HCT116 (cell line): ENCODE results near the gene FOXN1. TPM values are rescaled to one million over a fixed set of nuclear protein-coding genes. Genes with fewer than 3 reads are reported as not detected.

Experiments used
- ATAC-seq: fragments of 200-7000 bp; cut with Tn5 transposase; 2 replicates; pipeline ENCODE4 v1.9.1; 2020; ENCODE audit warnings: mild to moderate bottlenecking, moderate library complexity
- BruUV-seq: library from RNA; stranded (reverse); fragments of 400-500 nt; replicated peaks from 2 replicates; lab custom pipeline; 2021; lab: Mats Ljungman, UMichigan
- CTCF ChIA-PET: fragments of 300-600 bp; sonication (Branson Sonifier 250); formaldehyde crosslinking; loops from one replicate; lab custom pipeline; 2021; ENCODE audit warnings: antibody characterized with exemption; lab: Charles Lee
- POLR2A ChIA-PET: fragments of 300-600, 350-600 bp; sonication (Branson Sonifier 250); formaldehyde crosslinking; loops from one replicate; lab custom pipeline; 2021; ENCODE audit warnings: antibody characterized with exemption; lab: Charles Lee
- RAD21 ChIA-PET, 2 experiments: fragments of 300-600 bp; sonication (Branson Sonifier 250); formaldehyde crosslinking; loops; one replicate each; lab custom pipeline; 2023; ENCODE audit warnings: low total read pairs in 2 of 2; ENCODE audit not compliant: uncharacterized antibody in 2 of 2, unreplicated experiment in 2 of 2, low non-redundant PET in 1 of 2; lab: Charles Lee
- DNase-seq: peaks from one replicate; pipeline ENCODE4 v3.0.0-alpha.2; 2010; ENCODE audit warnings: low read depth, low spot score
- H2AFZ ChIP-seq: fragments of 200-600 bp; shearing (Covaris generic), sonication (generic); 2 replicates; pipeline ENCODE4 v1.6.1; 2017; ENCODE audit warnings: low read depth, mixed run types, mixed read lengths, antibody characterized with exemption, low read length; ENCODE audit not compliant: poor library complexity, severe bottlenecking
- H3K27ac ChIP-seq: 2 replicates; pipeline ENCODE4 v1.5.1; 2012; ENCODE audit warnings: low read depth, low read length
- H3K27me3 ChIP-seq: fragments of 200-600 bp; sonication (generic); 2 replicates; pipeline ENCODE4 v1.6.1; 2016; ENCODE audit warnings: mixed run types, low read length, mixed read lengths; ENCODE audit not compliant: insufficient read depth
- H3K36me3 ChIP-seq, 2 experiments: fragments of 200-500 bp in 1 of 2; fragments of 200-600 bp in 1 of 2; sonication (Bioruptor generic) in 1 of 2; sonication (generic) in 1 of 2; 2 replicates each; pipeline versions ENCODE4 v1.5.1 to v1.6.1; 2014 to 2016; ENCODE audit warnings: low read length in 2 of 2, inconsistent platforms in 1 of 2, mixed read lengths in 1 of 2, mixed run types in 1 of 2; ENCODE audit not compliant: insufficient read depth in 2 of 2, control insufficient read depth in 1 of 2
- H3K4me1 ChIP-seq, 2 experiments: fragments of 200-600 bp in 1 of 2; sonication (generic) in 1 of 2; 2 replicates each; pipeline versions ENCODE4 v1.5.1 to v1.6.1; 2012 to 2017; ENCODE audit warnings: low read length in 2 of 2, inconsistent platforms in 1 of 2, mild to moderate bottlenecking in 1 of 2, mixed read lengths in 1 of 2, mixed run types in 1 of 2, moderate library complexity in 1 of 2; ENCODE audit not compliant: insufficient read depth in 2 of 2, control insufficient read depth in 1 of 2
- H3K4me2 ChIP-seq: fragments of 200-600 bp; sonication (generic); 2 replicates; pipeline ENCODE4 v1.6.1; 2017; ENCODE audit warnings: mixed run types, low read length, mixed read lengths
- H3K4me3 ChIP-seq, 2 experiments: fragments of 200-600 bp in 1 of 2; sonication (generic) in 1 of 2; replicated peaks in 1 of 2; 2 replicates each; pipeline ENCODE4 v1.5.1; 2011 to 2016; ENCODE audit warnings: low read length in 2 of 2, control low read depth in 1 of 2, low read depth in 1 of 2, mild to moderate bottlenecking in 1 of 2, mixed read lengths in 1 of 2, mixed run types in 1 of 2
- H3K79me2 ChIP-seq: fragments of 200-600 bp; sonication (generic); 2 replicates; pipeline ENCODE4 v1.6.1; 2017; ENCODE audit warnings: mild to moderate bottlenecking, mixed run types, low read length, moderate library complexity, mixed read lengths; ENCODE audit not compliant: insufficient read depth
- H3K9ac ChIP-seq: fragments of 200-600 bp; sonication (generic); 2 replicates; pipeline ENCODE4 v1.6.1; 2016; ENCODE audit warnings: low read length, mixed read lengths
- H3K9me2 ChIP-seq: fragments of 200-600 bp; sonication (generic), shearing (Covaris generic); 2 replicates; pipeline ENCODE4 v1.6.1; 2017; ENCODE audit warnings: mixed run types, mild to moderate bottlenecking, moderate library complexity; ENCODE audit not compliant: insufficient read depth
- H3K9me3 ChIP-seq, 2 experiments: fragments of 200-500 bp in 1 of 2; fragments of 200-600 bp in 1 of 2; sonication (Bioruptor generic) in 1 of 2; sonication (generic) in 1 of 2; 2 replicates each; pipeline ENCODE4 v1.6.1; 2014 to 2017; ENCODE audit warnings: low read length in 2 of 2, mixed read lengths in 2 of 2, inconsistent platforms in 1 of 2, low read depth in 1 of 2, mild to moderate bottlenecking in 1 of 2, mixed run types in 1 of 2, moderate library complexity in 1 of 2; ENCODE audit not compliant: control insufficient read depth in 1 of 2, insufficient read depth in 1 of 2
- H4K20me1 ChIP-seq: fragments of 200-600 bp; sonication (generic), shearing (Covaris generic); 2 replicates; pipeline ENCODE4 v1.6.1; 2017; ENCODE audit warnings: mixed run types, mild to moderate bottlenecking, moderate library complexity; ENCODE audit not compliant: insufficient read depth
- CBX3 ChIP-seq: IDR thresholded peaks from 2 replicates; pipeline ENCODE4 v1.6.1; 2012; ENCODE audit warnings: low read depth
- CEBPB ChIP-seq: IDR thresholded peaks from 2 replicates; pipeline ENCODE4 v1.6.1; 2012; ENCODE audit warnings: low read depth
- EGR1 ChIP-seq: IDR thresholded peaks from 2 replicates; pipeline ENCODE4 v1.6.1; 2012; ENCODE audit warnings: low read depth
- ELF1 ChIP-seq: IDR thresholded peaks from 2 replicates; pipeline ENCODE4 v1.6.1; 2012; ENCODE audit warnings: low read depth, borderline replicate concordance
- EZH2 ChIP-seq: fragments of 200-600 bp; sonication (generic); IDR thresholded peaks from 2 replicates; pipeline ENCODE4 v1.6.1; 2017; ENCODE audit warnings: antibody characterized with exemption, mixed run types
- FOSL1 ChIP-seq: IDR thresholded peaks from 2 replicates; pipeline ENCODE4 v1.6.1; 2012; ENCODE audit warnings: low read depth
- JUND ChIP-seq: IDR thresholded peaks from 2 replicates; pipeline ENCODE4 v1.6.1; 2012
- POLR2A ChIP-seq: IDR thresholded peaks from 2 replicates; pipeline ENCODE4 v1.7.0; 2011; ENCODE audit warnings: borderline replicate concordance; ENCODE audit not compliant: insufficient read depth, insufficient read length; ENCODE audit errors: extremely low read depth
- POLR2AphosphoS5 ChIP-seq: IDR thresholded peaks from 2 replicates; pipeline ENCODE4 v1.6.1; 2011; ENCODE audit warnings: mild to moderate bottlenecking, low read depth, low read length, moderate library complexity
- SRF ChIP-seq: IDR thresholded peaks from 2 replicates; pipeline ENCODE4 v1.6.1; 2012; ENCODE audit warnings: low read depth
- YY1 ChIP-seq: IDR thresholded peaks from 2 replicates; pipeline ENCODE4 v1.6.1; 2011; ENCODE audit warnings: low read length, low read depth, moderate library complexity, mild to moderate bottlenecking; ENCODE audit not compliant: insufficient replicate concordance; ENCODE audit errors: extremely low read depth
- ZNF274 ChIP-seq: fragments of 200-500 bp; sonication (Bioruptor generic); IDR thresholded peaks from 2 replicates; pipeline ENCODE4 v1.6.1; 2014; ENCODE audit warnings: mild to moderate bottlenecking, low read depth, low read length, inconsistent platforms
- intact Hi-C: fragments of 100-400 bp; cut with micrococcal nuclease; formaldehyde crosslinking; loops from 2 replicates; pipeline ENCODE4 v1.10.0; 2022
- total RNA-seq: library from RNA; stranded (reverse); gene quantifications from one replicate; pipeline ENCODE4 v1.2.1, GENCODE V29; 2021; ENCODE audit not compliant: unreplicated experiment
- TF ChIP-seq, protein P1 (sequence below): IDR thresholded peaks from 2 replicates; pipeline ENCODE4 v1.6.1; 2012
- TF ChIP-seq, protein P2 (sequence below), 3 experiments: fragments of 200-600 bp in 1 of 3; sonication (generic) in 1 of 3; IDR thresholded peaks in 2 of 3; conservative IDR thresholded peaks in 1 of 3; 2 replicates each; pipeline ENCODE4 v1.5.1; 2012 to 2017; ENCODE audit warnings: low read depth in 2 of 3, low read length in 2 of 3, antibody characterized with exemption in 1 of 3, borderline replicate concordance in 1 of 3, control low read depth in 1 of 3, mild to moderate bottlenecking in 1 of 3, mixed read lengths in 1 of 3, mixed run types in 1 of 3, moderate library complexity in 1 of 3; ENCODE audit not compliant: insufficient read depth in 1 of 3
- TF ChIP-seq, protein P3 (sequence below): IDR thresholded peaks from 2 replicates; pipeline ENCODE4 v1.6.1; 2012; ENCODE audit warnings: low read depth

FOXN1 gene
- total RNA-seq, 1 experiment from 2014 or later = not detected

DNA sequence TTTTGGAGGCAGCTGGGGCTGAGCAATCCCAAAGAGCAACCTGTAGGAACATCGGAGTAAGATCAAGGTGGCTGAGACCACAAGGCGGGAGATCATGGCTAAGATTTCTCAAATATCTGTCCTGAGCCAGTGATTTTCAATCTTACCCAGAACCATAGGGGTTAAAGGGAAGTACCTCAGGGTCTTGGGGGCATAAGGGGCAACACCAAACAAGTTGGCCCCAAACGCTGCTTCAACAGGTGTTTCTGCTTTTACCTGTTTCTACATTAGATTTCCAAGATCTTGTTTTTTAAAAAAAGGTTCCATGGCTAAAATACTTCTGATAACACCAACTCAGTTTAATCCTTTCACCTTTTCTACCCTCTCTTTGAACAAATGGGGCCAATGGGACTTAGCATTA lies 48.9 kb downstream of the FOXN1 start:
- no peak overlapping the region for H3K4me3 ChIP-seq
- CTCF ChIA-PET = no interaction called here

More for the DNA sequence above, 48.9 kb downstream of the FOXN1 start:
- H3K27me3 ChIP-seq = no peaks in the 10 kb centered on the region
- no peaks in the 10 kb centered on the region for H3K9me3 ChIP-seq
- TF ChIP-seq FOSL1 = no peak
- TF ChIP-seq ZNF274 = no peak
- TF ChIP-seq, protein P1, sequence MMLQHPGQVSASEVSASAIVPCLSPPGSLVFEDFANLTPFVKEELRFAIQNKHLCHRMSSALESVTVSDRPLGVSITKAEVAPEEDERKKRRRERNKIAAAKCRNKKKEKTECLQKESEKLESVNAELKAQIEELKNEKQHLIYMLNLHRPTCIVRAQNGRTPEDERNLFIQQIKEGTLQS = no peak
- TF ChIP-seq CBX3 = no peak
- TF ChIP-seq, protein P2, sequence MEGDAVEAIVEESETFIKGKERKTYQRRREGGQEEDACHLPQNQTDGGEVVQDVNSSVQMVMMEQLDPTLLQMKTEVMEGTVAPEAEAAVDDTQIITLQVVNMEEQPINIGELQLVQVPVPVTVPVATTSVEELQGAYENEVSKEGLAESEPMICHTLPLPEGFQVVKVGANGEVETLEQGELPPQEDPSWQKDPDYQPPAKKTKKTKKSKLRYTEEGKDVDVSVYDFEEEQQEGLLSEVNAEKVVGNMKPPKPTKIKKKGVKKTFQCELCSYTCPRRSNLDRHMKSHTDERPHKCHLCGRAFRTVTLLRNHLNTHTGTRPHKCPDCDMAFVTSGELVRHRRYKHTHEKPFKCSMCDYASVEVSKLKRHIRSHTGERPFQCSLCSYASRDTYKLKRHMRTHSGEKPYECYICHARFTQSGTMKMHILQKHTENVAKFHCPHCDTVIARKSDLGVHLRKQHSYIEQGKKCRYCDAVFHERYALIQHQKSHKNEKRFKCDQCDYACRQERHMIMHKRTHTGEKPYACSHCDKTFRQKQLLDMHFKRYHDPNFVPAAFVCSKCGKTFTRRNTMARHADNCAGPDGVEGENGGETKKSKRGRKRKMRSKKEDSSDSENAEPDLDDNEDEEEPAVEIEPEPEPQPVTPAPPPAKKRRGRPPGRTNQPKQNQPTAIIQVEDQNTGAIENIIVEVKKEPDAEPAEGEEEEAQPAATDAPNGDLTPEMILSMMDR (IDR thresholded peaks at IDR 0.05 in 2 of 3, conservative IDR thresholded peaks at IDR 0.05 in 1 of 3; ENCODE audit: borderline replicate concordance in 1 of 3, insufficient read depth in 1 of 3, low read depth in 2 of 3, low read length in 2 of 3) = no peak
- TF ChIP-seq EGR1 = no peak
- TF ChIP-seq POLR2AphosphoS5 = no peak
- TF ChIP-seq, protein P3, sequence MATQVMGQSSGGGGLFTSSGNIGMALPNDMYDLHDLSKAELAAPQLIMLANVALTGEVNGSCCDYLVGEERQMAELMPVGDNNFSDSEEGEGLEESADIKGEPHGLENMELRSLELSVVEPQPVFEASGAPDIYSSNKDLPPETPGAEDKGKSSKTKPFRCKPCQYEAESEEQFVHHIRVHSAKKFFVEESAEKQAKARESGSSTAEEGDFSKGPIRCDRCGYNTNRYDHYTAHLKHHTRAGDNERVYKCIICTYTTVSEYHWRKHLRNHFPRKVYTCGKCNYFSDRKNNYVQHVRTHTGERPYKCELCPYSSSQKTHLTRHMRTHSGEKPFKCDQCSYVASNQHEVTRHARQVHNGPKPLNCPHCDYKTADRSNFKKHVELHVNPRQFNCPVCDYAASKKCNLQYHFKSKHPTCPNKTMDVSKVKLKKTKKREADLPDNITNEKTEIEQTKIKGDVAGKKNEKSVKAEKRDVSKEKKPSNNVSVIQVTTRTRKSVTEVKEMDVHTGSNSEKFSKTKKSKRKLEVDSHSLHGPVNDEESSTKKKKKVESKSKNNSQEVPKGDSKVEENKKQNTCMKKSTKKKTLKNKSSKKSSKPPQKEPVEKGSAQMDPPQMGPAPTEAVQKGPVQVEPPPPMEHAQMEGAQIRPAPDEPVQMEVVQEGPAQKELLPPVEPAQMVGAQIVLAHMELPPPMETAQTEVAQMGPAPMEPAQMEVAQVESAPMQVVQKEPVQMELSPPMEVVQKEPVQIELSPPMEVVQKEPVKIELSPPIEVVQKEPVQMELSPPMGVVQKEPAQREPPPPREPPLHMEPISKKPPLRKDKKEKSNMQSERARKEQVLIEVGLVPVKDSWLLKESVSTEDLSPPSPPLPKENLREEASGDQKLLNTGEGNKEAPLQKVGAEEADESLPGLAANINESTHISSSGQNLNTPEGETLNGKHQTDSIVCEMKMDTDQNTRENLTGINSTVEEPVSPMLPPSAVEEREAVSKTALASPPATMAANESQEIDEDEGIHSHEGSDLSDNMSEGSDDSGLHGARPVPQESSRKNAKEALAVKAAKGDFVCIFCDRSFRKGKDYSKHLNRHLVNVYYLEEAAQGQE = no peak
- no peak for TF ChIP-seq JUND
- no peak for TF ChIP-seq POLR2A
- TF ChIP-seq YY1 = no peak
- no peak for TF ChIP-seq ELF1
- no peak for TF ChIP-seq EZH2
- TF ChIP-seq SRF = no peak
- TF ChIP-seq CEBPB = no peak
- no TSS peak for BruUV-seq
- ATAC-seq (no peak), DNase-seq (no peak)
- H3K4me1 ChIP-seq = peaks cover 2 to 14% of the 10 kb centered on the region in 2 experiments; a peak in 3 of 4 replicates
- peaks cover 15 to 22% of the 10 kb centered on the region in 2 experiments; a peak in 2 of 4 replicates for H3K36me3 ChIP-seq
- no peak overlapping the region for H3K4me2 ChIP-seq
- no peak overlapping the region for H2AFZ ChIP-seq
- RAD21 ChIA-PET = no interaction called here
- no peak overlapping the region for H3K27ac ChIP-seq
- POLR2A ChIA-PET = no interaction called here
- no peaks in the 10 kb centered on the region for H4K20me1 ChIP-seq
- H3K79me2 ChIP-seq = peaks cover 16% of the 10 kb centered on the region; the same call in 1 of the 2 replicates
- no peaks in the 10 kb centered on the region for H3K9me2 ChIP-seq
- no peak overlapping the region for H3K9ac ChIP-seq
- intact Hi-C loops = no loop called here
